ENCODE measurements around the gene SUGP2.

The SUGP2 gene

DNA sequence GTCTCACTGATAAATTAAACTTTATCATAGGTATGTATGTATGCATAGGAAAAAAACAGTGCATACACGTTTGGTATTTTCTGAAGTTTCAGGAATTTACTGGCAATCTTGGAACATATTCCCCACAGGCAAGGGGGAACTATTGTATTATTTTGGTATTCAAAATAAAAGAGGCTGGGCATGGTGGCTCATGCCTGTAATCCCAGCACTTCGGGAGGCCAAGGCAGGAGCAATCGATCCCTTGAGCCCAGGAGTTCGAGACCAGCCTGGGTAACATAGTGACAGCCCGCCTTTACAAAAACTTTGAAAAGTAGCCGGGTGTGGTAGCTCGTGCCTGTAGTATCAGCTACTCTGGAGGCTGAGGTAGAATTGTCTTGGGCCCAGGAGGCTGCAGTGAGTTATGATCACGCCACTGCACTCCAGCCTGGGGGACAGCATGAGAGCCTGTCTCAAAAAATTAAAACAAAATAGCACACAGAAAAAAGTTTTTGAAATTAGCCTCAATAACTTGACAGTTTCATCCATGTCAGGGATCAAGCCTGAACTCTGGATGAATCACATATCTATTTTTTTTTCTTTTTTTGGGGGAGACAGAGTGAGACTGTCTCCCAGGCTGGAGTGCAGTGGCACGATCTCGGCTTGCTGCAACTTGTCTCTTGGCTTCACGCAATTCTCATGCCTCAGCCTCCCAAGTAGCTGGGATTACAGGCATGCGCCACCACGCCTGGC, 63.2 kb downstream of the SUGP2 start:
- TF ChIP-seq, protein P1, sequence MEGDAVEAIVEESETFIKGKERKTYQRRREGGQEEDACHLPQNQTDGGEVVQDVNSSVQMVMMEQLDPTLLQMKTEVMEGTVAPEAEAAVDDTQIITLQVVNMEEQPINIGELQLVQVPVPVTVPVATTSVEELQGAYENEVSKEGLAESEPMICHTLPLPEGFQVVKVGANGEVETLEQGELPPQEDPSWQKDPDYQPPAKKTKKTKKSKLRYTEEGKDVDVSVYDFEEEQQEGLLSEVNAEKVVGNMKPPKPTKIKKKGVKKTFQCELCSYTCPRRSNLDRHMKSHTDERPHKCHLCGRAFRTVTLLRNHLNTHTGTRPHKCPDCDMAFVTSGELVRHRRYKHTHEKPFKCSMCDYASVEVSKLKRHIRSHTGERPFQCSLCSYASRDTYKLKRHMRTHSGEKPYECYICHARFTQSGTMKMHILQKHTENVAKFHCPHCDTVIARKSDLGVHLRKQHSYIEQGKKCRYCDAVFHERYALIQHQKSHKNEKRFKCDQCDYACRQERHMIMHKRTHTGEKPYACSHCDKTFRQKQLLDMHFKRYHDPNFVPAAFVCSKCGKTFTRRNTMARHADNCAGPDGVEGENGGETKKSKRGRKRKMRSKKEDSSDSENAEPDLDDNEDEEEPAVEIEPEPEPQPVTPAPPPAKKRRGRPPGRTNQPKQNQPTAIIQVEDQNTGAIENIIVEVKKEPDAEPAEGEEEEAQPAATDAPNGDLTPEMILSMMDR (IDR thresholded peaks at IDR 0.05; ENCODE audit: borderline replicate concordance, control extremely low read depth, extremely low read depth, insufficient read depth, missing control alignments) = no peak
- no peak for DNase-seq (ENCODE audit: low spot score)
- in situ Hi-C loops (cut with MboI; ENCODE audit: low sequenced_read_pairs, unreplicated experiment) = no loop called here

- TF ChIP-seq, protein P1 (IDR thresholded peaks at IDR 0.05; ENCODE audit: borderline replicate concordance, control extremely low read depth, extremely low read depth, insufficient read depth, missing control alignments) = no peak
- in situ Hi-C loops (cut with MboI; ENCODE audit: low sequenced_read_pairs, unreplicated experiment) = no loop called here
- no peak for DNase-seq (ENCODE audit: low spot score)
These were observed 65.8 kb downstream of the SUGP2 start for GRCh38 chr19:18967358-18968146.

DNA sequence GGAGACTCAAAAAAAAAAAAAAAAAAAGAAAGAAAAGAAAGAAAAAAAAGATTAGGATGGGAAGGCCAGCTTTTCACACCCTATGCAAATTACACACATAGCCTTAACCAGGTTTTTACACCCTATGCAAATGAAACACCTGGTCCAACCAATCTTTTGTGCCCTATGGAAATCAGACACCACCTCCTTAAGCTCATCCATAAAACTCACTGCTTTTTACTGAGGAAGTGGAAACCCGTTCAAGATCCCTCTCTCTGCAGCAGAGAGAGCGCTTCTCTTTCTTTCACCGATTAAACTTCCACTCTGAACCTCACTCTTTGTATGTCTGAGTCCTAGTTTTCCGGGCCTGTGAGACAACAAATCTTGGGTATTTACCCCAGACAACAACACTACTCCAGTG, 67.0 kb downstream of the SUGP2 start:
- in situ Hi-C loops (cut with MboI; ENCODE audit: low sequenced_read_pairs, unreplicated experiment) = no loop called here
- no peak for DNase-seq (ENCODE audit: low spot score)
- TF ChIP-seq, protein P1 (IDR thresholded peaks at IDR 0.05; ENCODE audit: borderline replicate concordance, control extremely low read depth, extremely low read depth, insufficient read depth, missing control alignments) = no peak

DNA sequence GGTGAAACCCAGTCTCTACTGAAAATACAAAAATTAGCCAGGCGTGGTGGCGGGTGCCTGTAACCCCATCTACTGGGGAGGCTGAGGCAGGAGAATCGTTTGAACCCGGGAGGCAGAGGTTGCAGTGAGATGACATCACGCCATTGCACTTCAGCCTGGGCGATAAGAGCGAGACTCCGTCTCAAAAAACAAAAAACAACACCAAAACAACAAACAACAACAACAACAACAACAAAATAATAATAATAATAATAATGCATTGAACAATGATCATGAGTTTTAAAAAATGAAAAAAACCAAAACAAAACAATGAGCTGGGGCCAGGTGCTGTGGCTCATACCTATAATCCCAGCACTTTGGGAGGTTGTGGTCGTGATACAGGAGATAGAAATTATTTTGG, 69.2 kb downstream of the SUGP2 start:
- TF ChIP-seq, protein P1 (IDR thresholded peaks at IDR 0.05; ENCODE audit: borderline replicate concordance, control extremely low read depth, extremely low read depth, insufficient read depth, missing control alignments) = no peak
- no peak for DNase-seq (ENCODE audit: low spot score)
- in situ Hi-C loops (cut with MboI; ENCODE audit: low sequenced_read_pairs, unreplicated experiment) = no loop called here

DNA sequence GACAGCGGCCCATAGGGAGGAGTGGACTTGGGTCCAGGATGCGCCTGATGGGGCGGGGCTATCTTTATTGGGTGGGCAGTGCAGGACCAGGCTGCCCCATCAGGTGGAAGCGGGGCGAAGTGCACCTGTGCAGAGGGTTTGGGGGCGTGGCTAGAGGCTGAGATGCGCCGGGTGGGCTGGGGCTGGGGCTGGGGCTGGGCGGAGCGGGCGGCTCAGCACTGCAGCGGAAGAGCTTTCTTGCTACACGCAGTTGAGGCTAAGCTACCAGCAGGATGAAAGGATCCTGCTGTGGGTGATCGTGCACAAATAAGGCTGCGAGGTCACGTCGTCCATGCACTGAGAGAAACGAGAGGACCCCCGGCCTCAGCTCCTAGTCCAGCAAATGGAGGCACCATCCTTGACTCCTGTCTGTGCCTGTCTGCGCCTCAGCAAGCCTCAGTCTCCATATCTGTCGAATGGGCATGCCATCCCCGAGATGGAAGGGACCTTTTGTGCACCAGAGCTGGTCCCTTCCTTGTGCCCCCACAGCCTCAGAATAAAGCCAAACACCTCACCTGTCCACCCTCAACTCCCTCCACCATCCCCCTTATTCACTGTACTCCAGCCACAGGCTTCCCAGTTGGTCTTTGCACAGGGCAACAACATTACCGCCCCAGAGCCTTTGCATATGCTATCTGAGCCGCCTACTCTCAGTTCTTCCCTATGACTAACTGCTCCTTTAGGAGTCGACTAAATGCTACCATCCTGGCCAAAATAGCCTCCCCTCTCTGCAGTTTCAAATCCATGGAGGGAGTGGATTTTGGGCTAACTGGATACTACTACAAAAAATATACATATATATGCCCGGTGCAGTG, 71.3 kb downstream of the SUGP2 start:
- in situ Hi-C loops (cut with MboI; ENCODE audit: low sequenced_read_pairs, unreplicated experiment) = no loop called here
- TF ChIP-seq, protein P1 (IDR thresholded peaks at IDR 0.05; ENCODE audit: borderline replicate concordance, control extremely low read depth, extremely low read depth, insufficient read depth, missing control alignments) = no peak
- DNase-seq (ENCODE audit: low spot score) = no peak

DNA sequence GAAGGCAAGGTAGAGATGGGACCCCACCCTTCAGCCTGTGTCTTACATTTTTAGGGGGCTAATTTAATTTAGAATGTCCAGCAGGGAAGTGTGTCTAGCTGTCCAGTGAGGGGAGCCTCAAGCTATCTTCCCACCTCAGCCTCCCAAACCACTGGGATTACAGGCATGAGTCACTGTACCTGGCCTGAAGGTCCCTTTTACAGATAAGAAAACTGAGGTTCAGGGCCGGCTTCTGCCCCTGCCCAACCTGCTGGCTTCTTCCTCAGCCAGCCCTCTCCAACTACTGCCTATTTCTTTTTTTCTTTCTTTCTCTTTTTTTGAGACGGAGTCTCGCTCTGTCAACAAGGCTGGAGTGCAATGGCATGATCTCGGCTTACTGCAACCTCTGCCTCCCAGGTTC, 72.9 kb downstream of the SUGP2 start:
- no peak for DNase-seq (ENCODE audit: low spot score)
- TF ChIP-seq, protein P1 (IDR thresholded peaks at IDR 0.05; ENCODE audit: borderline replicate concordance, control extremely low read depth, extremely low read depth, insufficient read depth, missing control alignments) = no peak
- in situ Hi-C loops (cut with MboI; ENCODE audit: low sequenced_read_pairs, unreplicated experiment) = no loop called here

Data from GM13976 (cell line).